ENCODE measurements around the gene PTBP1.

DNA sequence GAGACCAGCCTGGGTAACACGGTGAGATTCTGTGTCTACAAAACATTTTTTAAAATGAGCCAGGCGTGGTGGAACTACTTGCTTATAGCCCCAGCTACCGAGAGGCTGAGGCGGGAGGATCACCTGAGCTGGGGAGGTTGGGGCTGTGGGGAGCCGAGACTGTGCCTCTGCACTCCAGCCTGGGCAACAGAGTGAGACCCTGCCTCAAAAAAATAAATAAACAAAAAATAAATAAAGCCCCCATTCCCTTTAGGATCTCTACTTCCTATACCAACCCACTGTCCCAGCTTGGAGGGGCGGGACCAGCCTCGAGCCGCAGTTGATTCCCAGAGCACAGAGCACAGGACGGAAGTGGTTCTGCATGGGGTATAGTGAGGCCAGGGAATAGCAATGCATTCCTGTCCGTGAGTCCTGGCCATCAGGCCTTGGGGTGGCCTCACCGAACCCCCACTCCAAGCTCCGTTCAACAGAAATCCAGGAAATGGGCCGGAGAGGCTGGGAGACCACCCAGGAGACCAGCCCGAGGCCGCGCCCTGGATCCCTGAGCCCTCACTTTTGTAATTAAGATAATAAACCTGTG, 4.9 kb upstream of the PTBP1 start:
- TF ChIP-seq CTCF (IDR thresholded peaks at IDR 0.05): no peak
- no peak for TF ChIP-seq POLR2A (IDR thresholded peaks at IDR 0.05)

Data from testis (tissue), 2 donors.